ENCODE data around the gene DCBLD2. TPM values are rescaled to one million over a fixed set of nuclear protein-coding genes. Genes with fewer than 3 reads are reported as not detected.
A peak's percentile ranks its signal among the peaks of the same experiment; 100 is the strongest.
"Not testable (repeated sequence)": the region's sequence is repeated elsewhere in the genome, so short reads cannot be mapped to it uniquely, and the experiment has no call there.

Gene DCBLD2
- total RNA-seq, 2 donors from 2014 or later: 1.1 to 3.9 TPM

DNA sequence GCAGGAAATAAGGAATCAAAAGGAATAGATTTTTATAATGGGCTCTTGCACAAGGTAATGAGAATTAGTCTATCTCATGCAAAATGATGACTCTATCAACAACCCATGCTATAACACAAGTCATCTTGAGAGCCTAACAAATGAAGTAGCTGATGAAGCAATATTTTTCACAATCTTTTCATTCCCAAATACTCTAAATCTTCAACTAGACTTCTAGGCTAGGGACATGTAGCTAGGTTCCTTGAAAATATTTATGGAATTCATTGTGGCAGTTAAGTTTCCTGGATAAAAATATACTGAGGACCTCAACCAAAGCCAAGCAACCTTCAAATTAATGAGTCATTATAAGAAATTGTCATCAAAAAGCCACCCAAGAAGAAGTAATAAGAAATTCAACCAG is 55.4 kb downstream of the DCBLD2 start:
- H3K9me3 Mint-ChIP-seq: no peaks in the 10 kb centered on the region
- ATAC-seq (replicated peaks in 1 of 2) (no peak), DNase-seq (no peak)
- H3K27ac Mint-ChIP-seq: no peak overlapping the region
- H3K4me3 Mint-ChIP-seq: no peak overlapping the region
- no peaks in the 10 kb centered on the region for H3K4me1 Mint-ChIP-seq (ENCODE audit: low read depth)
- peaks cover 0 to 2% of the 10 kb centered on the region in 2 donors for H3K36me3 Mint-ChIP-seq (ENCODE audit: insufficient read depth in 2 of 2)
- no peaks in the 10 kb centered on the region for H3K27me3 Mint-ChIP-seq (ENCODE audit: low read depth)

- Mint-ChIP-seq H3K9me3 (peaks cover 0 to 2% of the 10 kb centered on the region in 2 donors), H3K4me1 (ENCODE audit: low read depth) (no peaks in the 10 kb centered on the region)
These were observed 58.1 kb downstream of the DCBLD2 start for GRCh38 chr3:98843266-98843959.

GRCh38 chr3:98839846-98840245 is 61.6 kb downstream of the DCBLD2 start:
- no peaks in the 10 kb centered on the region for H3K27me3 Mint-ChIP-seq (ENCODE audit: low read depth)
- no peak overlapping the region for H3K4me3 Mint-ChIP-seq
- H3K4me1 Mint-ChIP-seq (ENCODE audit: low read depth): no peaks in the 10 kb centered on the region
- no peak for DNase-seq
- no peak for ATAC-seq (replicated peaks in 1 of 2)
- no peak overlapping the region for H3K27ac Mint-ChIP-seq
- H3K36me3 Mint-ChIP-seq (ENCODE audit: insufficient read depth in 2 of 2): peaks cover 3% of the 10 kb centered on the region in 2 donors
- H3K9me3 Mint-ChIP-seq: peaks cover 0 to 2% of the 10 kb centered on the region in 2 donors

More at GRCh38 chr3:98843266-98843959, 58.1 kb downstream of the DCBLD2 start:
- Mint-ChIP-seq H3K4me3 (no peak overlapping the region), H3K36me3 (ENCODE audit: insufficient read depth in 2 of 2) (peaks cover 3 to 5% of the 10 kb centered on the region in 2 donors), H3K27ac (no peak overlapping the region), H3K27me3 (ENCODE audit: low read depth) (no peaks in the 10 kb centered on the region)
- ATAC-seq (replicated peaks in 1 of 2) (no peak), DNase-seq (no peak)

GRCh38 chr3:98831060-98831459 is 70.4 kb downstream of the DCBLD2 start:
- H3K9me3 Mint-ChIP-seq: peaks cover 7 to 11% of the 10 kb centered on the region in 2 donors
- not testable (repeated sequence) for H3K27ac Mint-ChIP-seq; ATAC-seq (replicated peaks in 1 of 2); H3K27me3 Mint-ChIP-seq (ENCODE audit: low read depth); H3K36me3 Mint-ChIP-seq (ENCODE audit: insufficient read depth in 2 of 2); H3K4me3 Mint-ChIP-seq; DNase-seq; H3K4me1 Mint-ChIP-seq (ENCODE audit: low read depth)

GRCh38 chr3:98829246-98829832 is 72.2 kb downstream of the DCBLD2 start:
- DNase-seq (no peak), ATAC-seq (replicated peaks in 1 of 2) (no peak)
- Mint-ChIP-seq H3K36me3 (ENCODE audit: insufficient read depth in 2 of 2) (peaks cover 0 to 4% of the 10 kb centered on the region in 2 donors), H3K4me3 (no peak overlapping the region), H3K27ac (no peak overlapping the region), H3K27me3 (ENCODE audit: low read depth) (no peaks in the 10 kb centered on the region), H3K9me3 (peaks cover 7 to 11% of the 10 kb centered on the region in 2 donors), H3K4me1 (ENCODE audit: low read depth) (no peaks in the 10 kb centered on the region)

DNA sequence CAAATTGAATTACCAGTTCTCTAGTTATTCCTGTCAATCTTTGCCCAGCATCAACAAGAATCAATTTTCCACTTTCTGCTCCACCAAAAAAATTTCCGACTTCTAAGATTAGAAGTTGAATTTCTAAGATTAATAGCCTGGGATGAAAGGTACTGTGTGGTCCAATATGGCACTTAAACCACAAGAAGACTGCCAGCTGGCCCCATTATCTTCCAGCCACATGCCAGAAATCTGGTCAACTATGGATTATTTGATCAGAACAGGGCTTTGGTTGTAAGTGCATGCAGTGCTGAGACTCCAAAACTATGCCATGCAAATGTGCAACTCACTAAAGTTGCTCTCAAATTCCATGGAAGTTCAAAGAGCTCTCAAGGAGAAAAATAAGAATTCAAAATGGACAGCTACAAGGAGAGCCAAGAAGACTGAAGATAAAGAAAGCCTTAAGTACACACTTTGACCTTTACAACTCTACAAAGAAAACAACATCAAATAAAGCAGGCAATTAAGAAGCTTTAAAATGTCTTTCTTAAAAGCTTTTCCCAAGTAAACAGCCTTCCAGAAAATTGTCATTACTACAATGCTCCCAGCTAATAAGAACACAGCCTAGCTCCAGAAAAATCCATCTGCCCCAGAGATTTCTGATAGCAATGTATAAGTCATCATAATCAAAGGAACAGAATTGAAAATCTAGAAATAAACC is 74.1 kb downstream of the DCBLD2 start:
- H3K4me3 Mint-ChIP-seq: no peak overlapping the region
- no peak overlapping the region for H3K27ac Mint-ChIP-seq
- no peaks in the 10 kb centered on the region for H3K4me1 Mint-ChIP-seq (ENCODE audit: low read depth)
- no peaks in the 10 kb centered on the region for H3K27me3 Mint-ChIP-seq (ENCODE audit: low read depth)
- peaks cover 7% of the 10 kb centered on the region in 2 donors for H3K9me3 Mint-ChIP-seq
- ATAC-seq (replicated peaks in 1 of 2) (no peak), DNase-seq (no peak)
- H3K36me3 Mint-ChIP-seq (ENCODE audit: insufficient read depth in 2 of 2): peaks cover 0 to 4% of the 10 kb centered on the region in 2 donors

DNA sequence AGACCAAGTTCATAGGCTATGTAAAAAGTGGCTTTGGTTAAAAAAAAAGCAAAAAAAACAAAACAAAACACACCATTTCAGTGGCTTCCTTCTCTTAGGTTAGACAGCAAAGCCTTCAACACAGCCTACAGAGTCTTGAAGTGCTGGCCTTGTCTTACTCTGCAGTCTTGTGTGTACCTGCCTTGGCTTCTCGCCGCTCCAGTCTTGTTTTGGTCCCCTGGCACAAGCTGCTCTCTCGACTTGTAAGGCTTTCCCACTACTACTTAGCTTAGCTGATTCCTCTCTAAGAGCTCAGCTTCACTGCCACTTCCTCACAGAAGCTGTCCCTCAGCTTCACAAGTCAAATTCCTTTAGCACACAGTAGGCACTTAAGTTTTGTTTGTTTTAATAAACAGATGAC is 75.4 kb downstream of the DCBLD2 start:
- no peak for ATAC-seq (replicated peaks in 1 of 2)
- Mint-ChIP-seq H3K4me3 (no peak overlapping the region), H3K27me3 (ENCODE audit: low read depth) (no peaks in the 10 kb centered on the region), H3K36me3 (ENCODE audit: insufficient read depth in 2 of 2) (peaks cover 0 to 2% of the 10 kb centered on the region in 2 donors), H3K27ac (no peak overlapping the region), H3K4me1 (ENCODE audit: low read depth) (no peaks in the 10 kb centered on the region), H3K9me3 (peaks cover 4 to 5% of the 10 kb centered on the region in 2 donors)
- no peak for DNase-seq

DNA sequence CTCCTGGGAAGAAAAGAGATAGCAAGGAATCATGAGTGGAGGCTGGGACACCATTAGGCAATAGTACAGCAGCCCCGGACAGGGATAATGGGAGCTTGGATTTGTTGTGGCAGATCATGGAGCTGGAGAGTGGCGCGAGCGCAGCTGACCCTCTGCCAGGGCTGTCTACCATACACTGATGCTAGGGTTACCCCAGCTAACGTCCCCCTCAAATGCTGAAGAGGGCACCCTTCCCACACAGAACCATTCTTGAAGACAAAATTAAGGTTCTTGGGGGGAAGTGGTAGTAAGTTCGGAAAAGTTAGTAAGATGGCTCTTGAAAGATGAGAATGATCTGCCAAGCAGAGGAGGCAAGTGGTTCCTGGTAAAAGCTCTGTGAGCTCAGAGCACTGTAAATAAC is 77.2 kb downstream of the DCBLD2 start:
- DNase-seq: no peak
- ATAC-seq (replicated peaks in 1 of 2): no peak
- no peak overlapping the region for H3K4me3 Mint-ChIP-seq
- no peaks in the 10 kb centered on the region for H3K27me3 Mint-ChIP-seq (ENCODE audit: low read depth)
- no peaks in the 10 kb centered on the region for H3K4me1 Mint-ChIP-seq (ENCODE audit: low read depth)
- no peaks in the 10 kb centered on the region for H3K36me3 Mint-ChIP-seq (ENCODE audit: insufficient read depth in 2 of 2)
- H3K9me3 Mint-ChIP-seq: no peaks in the 10 kb centered on the region
- H3K27ac Mint-ChIP-seq: no peak overlapping the region

GRCh38 chr3:98823791-98824190 is 77.7 kb downstream of the DCBLD2 start:
- H3K4me1 Mint-ChIP-seq (ENCODE audit: low read depth): no peaks in the 10 kb centered on the region
- H3K36me3 Mint-ChIP-seq (ENCODE audit: insufficient read depth in 2 of 2): no peaks in the 10 kb centered on the region
- no peak overlapping the region for H3K4me3 Mint-ChIP-seq
- H3K27ac Mint-ChIP-seq: no peak overlapping the region
- H3K9me3 Mint-ChIP-seq: no peaks in the 10 kb centered on the region
- no peaks in the 10 kb centered on the region for H3K27me3 Mint-ChIP-seq (ENCODE audit: low read depth)
- DNase-seq (no peak), ATAC-seq (replicated peaks in 1 of 2) (no peak)

GRCh38 chr3:98821063-98821462 is 80.4 kb downstream of the DCBLD2 start:
- Mint-ChIP-seq H3K27me3 (ENCODE audit: low read depth) (no peaks in the 10 kb centered on the region), H3K4me1 (ENCODE audit: low read depth) (no peaks in the 10 kb centered on the region), H3K27ac (no peak overlapping the region), H3K36me3 (ENCODE audit: insufficient read depth in 2 of 2) (no peaks in the 10 kb centered on the region), H3K9me3 (no peaks in the 10 kb centered on the region), H3K4me3 (no peak overlapping the region)
- no peak for ATAC-seq (replicated peaks in 1 of 2)
- DNase-seq: no peak

GRCh38 chr3:98817547-98818041 is 83.9 kb downstream of the DCBLD2 start:
- H3K36me3 Mint-ChIP-seq (ENCODE audit: insufficient read depth in 2 of 2): no peaks in the 10 kb centered on the region
- no peak overlapping the region for H3K27ac Mint-ChIP-seq
- DNase-seq: no peak
- H3K27me3 Mint-ChIP-seq (ENCODE audit: low read depth): no peaks in the 10 kb centered on the region
- ATAC-seq (replicated peaks in 1 of 2): peak; percentile 65 to 71
- H3K4me3 Mint-ChIP-seq: no peak overlapping the region
- H3K9me3 Mint-ChIP-seq: no peaks in the 10 kb centered on the region
- H3K4me1 Mint-ChIP-seq (ENCODE audit: low read depth): no peaks in the 10 kb centered on the region

GRCh38 chr3:98814817-98815420 is 86.6 kb downstream of the DCBLD2 start:
- no peak overlapping the region for H3K27ac Mint-ChIP-seq
- H3K4me3 Mint-ChIP-seq: no peak overlapping the region
- H3K27me3 Mint-ChIP-seq (ENCODE audit: low read depth): no peaks in the 10 kb centered on the region
- DNase-seq (no peak), ATAC-seq (replicated peaks in 1 of 2) (no peak)
- H3K9me3 Mint-ChIP-seq: no peaks in the 10 kb centered on the region
- H3K36me3 Mint-ChIP-seq (ENCODE audit: insufficient read depth in 2 of 2): no peaks in the 10 kb centered on the region
- no peaks in the 10 kb centered on the region for H3K4me1 Mint-ChIP-seq (ENCODE audit: low read depth)

- no peak overlapping the region for H3K27ac Mint-ChIP-seq
- H3K4me3 Mint-ChIP-seq: no peak overlapping the region
- DNase-seq (no peak), ATAC-seq (replicated peaks in 1 of 2) (no peak)
- no peaks in the 10 kb centered on the region for H3K36me3 Mint-ChIP-seq (ENCODE audit: insufficient read depth in 2 of 2)
- no peaks in the 10 kb centered on the region for H3K9me3 Mint-ChIP-seq
- H3K27me3 Mint-ChIP-seq (ENCODE audit: low read depth): no peaks in the 10 kb centered on the region
- no peaks in the 10 kb centered on the region for H3K4me1 Mint-ChIP-seq (ENCODE audit: low read depth)
These were observed 88.6 kb downstream of the DCBLD2 start for GRCh38 chr3:98812851-98813374.

Measured in activated T-cell treated with anti-CD3 and anti-CD28 coated beads, Interleukin-2, amount 50 U/mL, for 72 hours (primary cell).